ENCODE results near the gene CCSER2.
"Not testable (repeated sequence)": the region's sequence is repeated elsewhere in the genome, so short reads cannot be mapped to it uniquely, and the experiment has no call there.

The CCSER2 gene, protein sequence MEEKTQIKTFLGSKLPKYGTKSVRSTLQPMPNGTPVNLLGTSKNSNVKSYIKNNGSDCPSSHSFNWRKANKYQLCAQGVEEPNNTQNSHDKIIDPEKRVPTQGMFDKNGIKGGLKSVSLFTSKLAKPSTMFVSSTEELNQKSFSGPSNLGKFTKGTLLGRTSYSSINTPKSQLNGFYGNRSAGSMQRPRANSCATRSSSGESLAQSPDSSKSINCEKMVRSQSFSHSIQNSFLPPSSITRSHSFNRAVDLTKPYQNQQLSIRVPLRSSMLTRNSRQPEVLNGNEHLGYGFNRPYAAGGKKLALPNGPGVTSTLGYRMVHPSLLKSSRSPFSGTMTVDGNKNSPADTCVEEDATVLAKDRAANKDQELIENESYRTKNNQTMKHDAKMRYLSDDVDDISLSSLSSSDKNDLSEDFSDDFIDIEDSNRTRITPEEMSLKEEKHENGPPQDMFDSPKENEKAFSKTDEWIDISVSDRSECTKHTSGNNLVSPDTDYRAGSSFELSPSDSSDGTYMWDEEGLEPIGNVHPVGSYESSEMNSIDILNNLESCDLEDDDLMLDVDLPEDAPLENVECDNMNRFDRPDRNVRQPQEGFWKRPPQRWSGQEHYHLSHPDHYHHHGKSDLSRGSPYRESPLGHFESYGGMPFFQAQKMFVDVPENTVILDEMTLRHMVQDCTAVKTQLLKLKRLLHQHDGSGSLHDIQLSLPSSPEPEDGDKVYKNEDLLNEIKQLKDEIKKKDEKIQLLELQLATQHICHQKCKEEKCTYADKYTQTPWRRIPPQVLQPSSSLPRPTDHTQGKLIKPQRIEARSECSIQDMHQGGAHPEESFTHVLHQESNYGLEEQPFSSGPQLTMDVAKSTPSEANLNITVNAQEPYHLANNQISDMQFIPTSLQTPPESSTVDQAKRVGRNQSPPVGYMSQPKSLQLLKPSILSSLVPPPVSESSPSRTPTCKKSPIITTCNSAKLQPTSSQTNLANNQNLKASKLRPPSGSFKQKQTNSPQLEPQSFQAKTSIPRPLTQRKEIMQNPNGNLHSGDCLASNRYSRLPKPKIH

DNA sequence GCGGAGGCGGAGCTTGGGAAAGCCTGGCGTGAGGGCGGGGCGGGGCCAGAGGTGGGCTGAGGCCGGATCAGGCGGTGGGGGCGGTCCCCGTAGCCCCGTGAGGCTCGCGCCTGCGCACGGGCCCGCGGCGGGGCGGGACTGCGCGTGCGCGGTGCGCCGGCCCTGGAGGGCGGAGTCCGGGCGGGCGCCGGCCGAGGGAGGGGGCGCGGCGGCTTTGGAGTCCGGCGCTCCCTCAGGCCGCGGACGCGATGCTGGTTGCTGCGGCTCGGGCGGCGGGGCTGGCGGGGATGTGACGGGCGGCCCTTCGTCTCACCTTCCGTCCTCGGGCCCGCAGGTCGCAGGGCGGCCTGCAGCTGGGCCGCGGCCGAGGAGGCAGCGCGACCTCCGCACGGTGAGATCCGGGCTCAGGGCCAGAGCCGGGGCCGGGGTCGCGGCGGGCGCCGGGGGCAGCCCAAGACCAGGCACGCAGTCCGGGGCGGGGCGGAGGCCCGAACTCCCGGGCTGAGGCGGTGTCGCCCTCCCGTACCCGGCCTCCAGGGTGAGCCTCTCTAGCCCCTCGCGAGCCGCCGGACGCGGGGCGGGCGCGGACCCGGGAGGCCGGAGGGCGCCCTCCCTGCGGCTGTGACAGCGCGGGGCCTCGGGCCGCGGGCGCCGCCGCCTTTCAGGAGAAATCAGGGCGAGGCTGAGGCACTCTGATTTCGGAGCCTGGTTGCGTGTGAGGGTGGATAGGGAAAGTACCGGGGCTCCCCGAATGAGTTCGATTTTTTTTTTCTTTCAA is at the start of gene CCSER2:
TSS of gene CCSER2 (plus strand) at position 172 of the 778 bp plus-strand sequence. CDS start 42,464 bp downstream, outside the sequence.
- DNase-seq = peak in 53 of 56 donors; percentile 67 to 96 (median 89)

DNA sequence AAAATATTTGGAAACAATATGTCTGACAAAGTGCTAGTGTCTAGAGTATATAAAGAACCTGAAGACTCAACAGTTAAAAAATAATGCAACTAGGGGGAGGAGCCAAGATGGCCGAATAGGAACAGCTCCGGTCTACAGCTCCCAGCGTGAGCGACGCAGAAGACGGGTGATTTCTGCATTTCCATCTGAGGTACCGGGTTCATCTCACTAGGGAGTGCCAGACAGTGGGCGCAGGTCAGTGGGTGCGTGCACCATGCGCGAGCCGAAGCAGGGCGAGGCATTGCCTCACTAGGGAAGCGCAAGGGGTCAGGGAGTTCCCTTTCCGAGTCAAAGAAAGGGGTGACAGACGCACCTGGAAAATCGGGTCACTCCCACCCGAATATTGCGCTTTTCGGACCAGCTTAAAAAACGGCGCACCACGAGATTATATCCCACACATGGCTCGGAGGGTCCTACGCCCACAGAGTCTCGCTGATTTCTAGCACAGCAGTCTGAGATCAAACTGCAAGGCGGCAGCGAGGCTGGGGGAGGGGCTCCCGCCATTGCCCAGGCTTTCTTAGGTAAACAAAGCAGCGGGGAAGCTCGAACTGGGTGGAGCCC is 48.4 kb upstream of the CCSER2 start:
- DNase-seq = not testable (repeated sequence)

DNA sequence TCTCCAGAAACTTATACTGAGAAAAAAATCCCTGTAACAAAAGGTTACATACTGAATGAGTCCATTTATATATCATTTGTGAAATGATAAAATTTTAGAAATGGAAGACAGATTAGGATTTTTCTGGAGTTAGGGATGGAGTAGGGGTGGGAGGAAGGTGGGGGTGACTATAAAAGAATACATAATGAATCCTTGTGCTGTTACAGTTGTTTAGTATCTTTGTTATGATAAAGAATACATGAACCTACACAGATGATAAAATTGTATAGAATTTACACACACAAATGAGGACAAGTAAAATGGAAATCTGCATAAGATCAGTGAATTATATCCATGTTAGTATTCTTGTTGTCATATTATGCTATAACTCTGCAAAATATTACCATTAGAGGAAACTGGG is 41.7 kb upstream of the CCSER2 start:
- no peak for DNase-seq

DNA sequence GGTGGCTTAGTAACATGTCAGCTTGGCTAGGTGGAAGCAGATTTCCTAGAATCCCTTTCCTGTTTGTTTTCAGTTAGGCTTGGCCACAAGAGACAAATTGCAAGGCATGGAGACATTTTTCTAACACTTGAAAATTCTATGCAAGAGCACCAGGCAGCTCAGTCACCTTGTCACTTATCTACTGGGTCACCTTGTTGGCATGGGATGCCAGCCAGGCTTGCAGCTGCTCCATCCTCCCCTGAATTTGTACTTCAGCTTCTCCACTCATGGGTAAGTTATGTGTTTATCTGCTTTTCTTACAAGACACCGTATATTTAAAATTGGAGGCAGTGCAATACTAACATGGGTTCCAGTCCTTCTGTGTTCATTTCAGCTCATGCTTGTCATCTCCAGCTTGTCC is 40.2 kb upstream of the CCSER2 start:
- no peak for DNase-seq

DNA sequence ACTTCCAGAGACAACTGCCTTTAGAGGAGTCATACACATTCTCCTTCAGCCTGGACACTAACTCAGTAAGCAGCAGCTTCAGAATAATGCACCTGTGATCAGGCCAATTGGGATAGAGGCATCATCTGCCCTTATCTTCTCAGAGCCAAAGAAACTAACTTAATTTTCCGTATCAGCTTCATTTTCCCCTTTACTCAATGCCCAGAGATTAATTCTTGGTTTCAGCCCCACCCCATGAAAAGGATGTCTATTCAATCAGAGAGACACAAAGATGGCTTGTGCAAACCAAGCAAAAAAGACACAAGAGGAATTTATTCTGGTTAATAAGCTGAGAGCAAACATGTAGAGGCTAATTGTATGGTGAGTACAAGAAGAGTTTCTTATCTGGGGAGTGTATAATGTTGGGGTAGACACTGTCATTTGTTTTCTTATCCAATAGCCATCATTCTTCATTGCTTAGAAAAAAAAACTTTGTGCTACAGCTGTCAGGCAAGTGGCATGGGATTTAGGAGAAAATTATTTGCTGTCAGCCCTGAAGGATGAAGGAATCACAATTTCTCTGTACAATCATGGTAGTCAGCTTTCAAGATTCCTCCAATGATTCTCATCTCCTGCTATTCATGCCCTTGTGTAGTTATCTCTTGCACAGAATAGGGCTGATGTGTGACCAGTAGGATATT is 38.7 kb upstream of the CCSER2 start:
- no peak for DNase-seq

DNA sequence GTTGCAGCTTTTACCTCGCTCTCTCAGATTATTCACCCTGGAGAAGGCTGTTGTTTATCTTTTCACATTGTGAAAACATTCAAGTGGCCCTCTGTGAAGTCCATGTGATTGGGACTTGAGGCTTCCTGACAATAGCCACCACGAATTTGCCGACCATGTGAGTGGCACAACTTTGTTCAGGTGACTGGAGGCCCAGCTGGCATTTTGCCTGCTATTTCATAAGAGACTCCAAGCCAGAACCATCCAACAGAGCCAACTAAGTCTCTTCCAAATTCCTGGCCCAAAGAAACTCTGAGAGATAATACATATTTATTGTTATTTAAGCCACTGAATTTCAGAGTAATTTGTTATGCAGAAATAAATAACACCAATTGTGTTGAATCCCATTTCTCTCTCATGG is 38.2 kb upstream of the CCSER2 start:
- no peak for DNase-seq

DNA sequence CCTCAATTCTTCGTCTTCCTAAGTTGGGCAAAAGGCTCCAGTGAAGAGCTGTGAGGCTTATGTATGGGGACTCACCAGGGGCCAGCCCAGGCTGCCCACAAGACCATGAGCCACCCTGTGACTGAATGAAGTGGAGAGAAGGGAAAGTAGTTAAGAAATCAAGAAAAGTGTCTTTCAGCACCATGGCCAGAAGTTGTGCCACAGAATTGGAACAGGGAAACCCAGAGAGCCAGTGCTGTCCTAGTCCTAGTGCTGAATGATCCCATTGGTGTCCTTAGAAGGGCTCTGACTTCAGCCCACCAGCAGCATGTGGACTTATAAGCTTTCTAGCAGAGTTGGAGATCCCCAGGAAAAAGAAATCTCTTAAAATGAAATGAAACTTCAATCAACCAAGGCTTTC is 37.0 kb upstream of the CCSER2 start:
- no peak for DNase-seq

DNA sequence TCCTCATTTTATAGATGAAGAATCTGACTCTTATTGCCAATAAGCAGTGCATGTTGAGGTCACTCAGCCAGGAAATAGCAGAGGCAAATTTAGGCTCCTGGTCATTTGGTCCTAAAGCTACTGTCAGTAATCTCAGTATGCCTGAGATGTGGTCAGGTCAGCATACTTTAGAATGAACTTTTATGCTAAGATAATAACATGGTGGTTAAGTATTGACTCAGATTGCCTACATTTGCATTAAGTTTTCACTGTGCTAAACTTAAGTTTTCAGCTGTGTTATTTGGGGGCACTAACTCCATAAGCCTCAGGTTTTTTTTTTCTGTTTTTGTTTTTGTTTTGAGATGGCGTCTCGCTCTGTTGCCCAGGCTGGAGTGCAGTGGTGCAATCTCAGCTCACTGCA is 35.9 kb upstream of the CCSER2 start:
- DNase-seq = no peak

DNA sequence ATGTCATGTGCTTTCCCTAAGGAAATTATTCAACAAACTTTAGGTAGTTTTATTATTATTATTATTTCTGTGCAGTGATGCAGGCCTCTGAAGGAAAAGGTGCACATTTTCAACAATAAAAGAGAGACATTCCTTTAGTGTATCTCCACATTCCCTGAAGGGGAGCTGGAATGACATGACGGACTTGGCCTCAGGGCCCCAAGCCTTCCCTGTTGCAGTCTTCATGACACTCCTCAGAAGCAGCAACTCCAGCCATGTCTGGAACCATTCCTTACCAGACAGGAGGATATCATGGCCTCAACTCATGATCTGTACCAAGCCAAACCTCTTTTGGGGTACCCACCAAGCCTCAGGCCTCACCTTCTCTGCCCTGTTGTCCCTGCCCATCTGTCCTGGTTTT is 35.2 kb upstream of the CCSER2 start:
- no peak for DNase-seq

DNA sequence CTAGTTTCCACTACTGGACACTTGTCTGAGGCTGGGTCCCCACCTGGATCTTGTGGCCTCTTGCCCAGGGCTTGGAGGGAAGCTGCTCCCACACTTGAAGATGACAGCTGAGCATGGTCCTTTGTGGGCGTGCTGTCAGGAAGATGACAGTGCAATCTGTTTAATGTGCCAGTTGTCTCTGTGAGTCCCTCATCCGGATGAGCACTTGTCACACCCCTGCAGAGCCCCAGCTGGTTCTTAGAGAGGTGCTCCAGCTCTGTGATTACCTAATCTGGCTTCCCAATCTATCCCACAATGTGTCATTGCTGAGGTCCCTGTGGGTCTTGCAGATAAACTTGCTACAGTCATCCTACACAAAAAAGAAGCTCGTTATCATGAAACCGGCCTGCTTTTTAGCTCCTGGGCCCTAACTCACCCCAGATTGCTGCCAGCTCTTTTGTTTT is 34.8 kb upstream of the CCSER2 start:
- DNase-seq = peak in 2 of 56 donors; percentile 29 to 53

DNA sequence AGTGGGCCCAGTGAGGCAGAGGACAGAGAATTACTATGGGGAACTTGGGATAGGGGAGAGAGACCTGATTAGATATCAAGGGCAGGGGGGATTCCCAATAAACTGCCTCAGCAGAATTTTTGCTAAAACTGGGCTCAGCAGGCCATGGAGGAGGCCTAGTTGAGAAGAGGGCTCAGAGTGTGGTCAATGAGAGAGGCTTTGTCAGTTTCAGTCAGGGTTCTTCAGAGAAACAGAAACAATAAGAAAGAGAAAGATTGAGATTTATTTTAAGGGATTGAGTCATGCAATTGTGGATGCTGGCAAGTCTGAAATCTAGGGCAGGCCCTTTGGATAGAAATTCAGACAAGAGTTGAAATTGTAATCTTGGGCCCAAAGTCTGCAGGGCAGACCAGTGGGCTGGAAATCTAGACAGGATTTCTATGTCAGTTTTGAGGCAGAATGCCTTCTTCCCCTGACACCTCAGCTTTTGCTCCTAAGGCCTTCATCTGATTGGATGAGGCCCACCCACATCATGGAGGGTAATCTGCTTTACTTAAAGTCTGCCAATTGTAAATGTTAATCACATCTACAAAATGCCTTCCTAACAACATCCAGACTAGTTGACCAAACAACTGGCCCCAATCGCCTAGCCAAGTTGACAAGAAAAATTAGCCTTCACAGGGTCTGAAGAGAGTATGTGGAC is 33.5 kb upstream of the CCSER2 start:
- no peak for DNase-seq

DNA sequence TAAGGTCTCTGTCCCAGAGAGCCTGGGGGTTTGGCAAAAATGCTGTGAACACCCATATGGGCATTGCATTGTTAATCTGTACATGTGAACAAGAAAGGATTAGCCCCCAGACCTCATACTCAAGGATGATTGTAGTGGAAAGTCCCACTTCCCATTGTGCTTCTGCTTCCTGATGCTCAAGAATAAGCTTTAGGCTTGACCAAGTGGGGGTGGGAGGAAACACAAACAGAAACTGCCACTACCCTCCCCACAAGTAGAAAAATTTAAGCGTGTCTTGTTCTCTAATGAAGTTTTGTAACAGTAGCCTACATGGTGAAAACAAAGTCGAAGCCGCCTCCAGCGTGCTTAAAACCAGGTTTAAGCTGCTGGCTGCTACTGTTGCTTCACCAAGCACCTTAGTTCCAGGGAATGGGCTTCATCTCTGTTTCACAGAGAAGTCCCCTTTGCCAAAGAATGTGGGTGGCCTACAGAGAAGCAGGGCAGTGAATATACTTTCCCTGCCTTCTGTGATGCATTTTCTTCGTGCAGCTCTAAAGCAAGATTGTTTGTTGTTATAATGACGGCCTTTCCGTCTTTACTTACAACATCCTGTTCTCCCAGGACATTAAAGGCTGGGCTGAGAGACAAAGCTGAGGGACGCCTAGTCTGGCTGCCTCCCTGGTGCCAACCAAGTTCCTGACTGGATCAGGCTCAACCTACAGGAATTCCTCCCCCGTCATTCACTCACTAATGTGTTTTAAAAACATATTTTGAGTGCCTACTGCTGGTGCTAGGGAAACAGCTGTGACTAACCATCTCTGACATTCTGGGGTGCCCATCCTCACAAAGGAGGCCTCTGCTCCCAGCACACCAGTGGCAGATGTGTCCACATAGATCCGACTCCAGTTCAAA is 32.1 kb upstream of the CCSER2 start:
- DNase-seq = peak in 1 of 56 donors; percentile 10

DNA sequence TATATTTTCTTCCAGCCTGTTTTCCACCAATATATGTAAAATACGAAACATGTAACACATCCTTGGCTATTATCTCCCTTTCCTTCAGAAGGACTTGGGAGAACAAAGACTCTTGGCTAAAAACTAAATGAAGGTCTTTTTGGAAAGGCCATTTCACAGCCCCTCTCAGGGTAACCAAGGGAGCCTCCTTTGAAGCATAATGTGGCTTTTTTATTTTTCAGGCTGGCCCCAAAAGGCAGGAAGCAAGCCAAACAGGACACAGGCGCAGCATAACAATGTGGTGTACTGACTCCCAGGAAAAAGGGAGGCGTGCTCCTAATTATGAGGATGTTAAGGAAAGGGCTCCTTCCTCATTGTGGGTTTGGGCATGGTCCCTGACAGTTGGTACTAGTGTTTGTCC is 30.3 kb upstream of the CCSER2 start:
- peak in 7 of 56 donors; percentile 8 to 29 (median 17) for DNase-seq

DNA sequence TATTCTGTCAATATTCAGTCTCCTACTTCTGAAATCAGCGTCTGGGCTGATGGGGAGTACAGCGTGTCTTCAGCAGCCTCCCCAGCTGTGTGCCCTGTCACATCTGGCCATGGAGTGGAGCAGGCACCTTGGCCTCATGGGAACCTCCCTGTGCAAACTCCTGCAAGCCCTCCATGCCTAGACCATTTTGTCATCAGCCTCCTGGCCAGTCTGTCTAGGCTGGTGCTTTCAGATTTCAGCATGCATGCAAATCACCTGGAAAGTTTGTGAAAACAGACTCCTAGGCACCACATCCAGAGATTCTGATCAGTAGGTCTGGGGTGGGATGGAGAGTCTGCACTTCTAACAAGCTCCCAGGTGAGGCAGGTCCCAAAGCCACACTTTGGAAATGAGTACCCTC is 26.2 kb upstream of the CCSER2 start:
- no peak for DNase-seq

DNA sequence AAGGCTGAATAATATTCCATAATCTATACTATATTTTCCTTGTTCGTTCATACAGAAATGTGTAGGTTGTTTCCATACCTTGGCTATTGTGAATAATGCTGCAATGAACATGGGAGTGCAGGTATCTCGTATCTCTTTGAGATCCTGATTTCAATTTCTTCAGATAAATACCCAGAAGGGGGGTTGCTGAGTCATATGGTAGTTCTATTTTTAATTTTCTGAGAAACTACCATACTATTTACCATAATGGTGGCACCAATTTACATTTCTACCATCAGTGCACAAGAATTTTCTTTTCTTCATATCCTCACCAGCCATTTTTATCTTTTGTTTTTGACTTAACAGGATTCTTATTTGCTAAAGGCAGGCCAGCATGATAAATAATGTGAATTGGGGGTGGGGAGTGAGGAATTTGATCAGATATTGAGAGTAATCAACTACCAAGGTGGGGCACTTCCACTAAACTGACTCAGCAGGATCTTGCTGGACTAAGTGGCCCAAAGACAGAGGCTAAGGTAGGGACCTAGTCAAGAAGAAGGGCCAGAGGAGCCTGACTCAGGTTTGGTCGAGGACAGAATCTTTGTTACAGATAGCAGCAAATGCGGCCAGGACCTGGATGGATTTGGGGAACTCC is 21.5 kb upstream of the CCSER2 start:
- DNase-seq = no peak

DNA sequence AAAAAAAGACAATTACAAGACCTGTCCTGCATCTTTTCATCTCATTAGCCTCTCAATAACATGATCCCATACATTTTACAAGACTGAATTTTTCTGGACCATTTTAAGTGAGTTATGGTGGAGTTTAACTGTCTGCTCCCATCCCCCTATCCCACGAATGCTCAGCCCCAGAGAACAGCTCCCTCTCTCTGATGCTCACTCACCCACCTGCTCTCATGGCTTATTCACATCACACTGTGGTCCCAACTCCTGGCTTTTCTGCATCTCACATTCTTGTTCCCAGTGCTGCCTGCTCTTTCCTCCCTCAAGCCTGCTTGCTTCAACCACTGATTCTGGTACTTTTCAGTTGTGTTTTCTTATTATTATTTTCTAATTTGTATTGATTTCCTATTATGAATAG is 20.4 kb upstream of the CCSER2 start:
- DNase-seq = no peak

DNA sequence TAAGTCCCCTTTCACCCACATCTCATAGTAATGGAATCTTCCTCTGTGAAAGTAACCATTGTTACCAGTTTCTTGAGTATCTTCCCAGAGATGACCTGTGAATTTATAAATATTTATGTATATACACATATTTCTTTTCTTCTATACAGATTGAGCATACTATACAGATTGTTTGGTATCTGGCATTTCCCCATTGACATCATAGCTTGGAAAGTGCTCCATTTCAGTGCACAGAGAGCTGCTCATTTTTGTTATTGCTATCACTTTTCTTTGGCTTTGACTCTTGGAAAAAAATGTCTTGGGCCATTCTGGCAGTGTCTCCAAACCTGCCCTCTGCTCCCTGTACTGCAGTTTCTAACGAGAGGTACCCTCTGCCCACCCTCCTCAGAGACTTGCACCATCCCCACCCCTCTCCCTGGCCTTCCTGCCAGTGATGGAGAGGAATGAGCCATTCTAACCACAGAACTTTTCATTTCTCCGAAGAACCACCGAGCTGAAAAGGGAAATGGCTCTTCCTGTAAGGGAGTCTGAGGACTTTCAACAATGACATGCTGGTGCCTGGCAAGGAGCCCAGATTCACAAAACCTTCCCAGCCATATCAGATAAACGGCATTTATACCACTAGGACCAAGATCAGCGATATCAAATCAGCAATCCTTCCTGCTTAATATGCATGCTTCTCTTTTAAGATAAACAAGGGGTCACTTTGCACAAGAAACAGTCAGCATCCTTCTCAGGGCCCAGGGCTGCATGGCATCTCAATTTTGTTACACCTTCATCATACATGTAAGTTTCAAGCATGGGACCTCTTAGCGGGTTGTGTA is 19.7 kb upstream of the CCSER2 start:
- peak in 9 of 56 donors; percentile 9 to 27 (median 17) for DNase-seq

Data from amygdala (tissue), 56 donors.